Tibial artery (tissue), 4 donors: ENCODE data around the gene HRH2.
A peak's percentile ranks its signal among the peaks of the same experiment; 100 is the strongest.

ENCODE experiments used
- DNase-seq, 2 donors: peaks; one replicate each; pipeline ENCODE4 v3.0.0-alpha.2; 2019
- H3K27ac ChIP-seq, 2 donors: fragments of 200-600 bp; sonication (generic) in 1 of 2; 1 replicate in 1 of 2; 2 replicates in 1 of 2; pipeline ENCODE4 v1.5.1; 2018 to 2019; ENCODE audit warnings: mild to moderate bottlenecking in 1 of 2
- H3K27me3 ChIP-seq, 2 donors: fragments of 200-600 bp; sonication (generic) in 1 of 2; one replicate each; pipeline versions ENCODE4 v1.5.1 to v1.6.0; 2016 to 2019
- H3K36me3 ChIP-seq, 3 donors: fragments of 200-600 bp; sonication (generic) in 2 of 3; one replicate each; pipeline ENCODE4 v1.5.1; 2016 to 2019; ENCODE audit warnings: mild to moderate bottlenecking in 2 of 3
- H3K4me1 ChIP-seq, 4 donors: fragments of 200-600 bp; sonication (generic) in 2 of 4; 1 replicate in 3 of 4; 2 replicates in 1 of 4; pipeline ENCODE4 v1.5.1; 2016 to 2019
- H3K4me3 ChIP-seq, 2 donors: fragments of 200-600 bp; sonication (generic) in 1 of 2; 1 replicate in 1 of 2; 2 replicates in 1 of 2; pipeline ENCODE4 v1.5.1; 2018 to 2019; ENCODE audit warnings: mild to moderate bottlenecking in 2 of 2
- H3K9me3 ChIP-seq, 3 donors: fragments of 200-600 bp; sonication (generic) in 1 of 3; one replicate each; pipeline ENCODE4 v1.5.1; 2016 to 2019
- CTCF ChIP-seq, 2 experiments: fragments of 200-600 bp in 1 of 2; fragments of 450-650 bp in 1 of 2; IDR thresholded peaks; one replicate each; pipeline ENCODE4 v1.5.1; 2017 to 2019; ENCODE audit warnings: antibody characterized with exemption in 2 of 2, mild to moderate bottlenecking in 1 of 2, moderate library complexity in 1 of 2
- intact Hi-C: fragments of 100-400 bp; cut with DNase I; formaldehyde crosslinking; loops from one replicate; pipeline ENCODE4 v1.15.0; 2023; ENCODE audit warnings: low total_unique reads

HRH2 gene

GRCh38 chr5:175688352-175689146 is 30.7 kb downstream of the HRH2 start:
- H3K4me1 ChIP-seq: peaks cover 0 to 57% (median 28%) of the 10 kb centered on the region in 4 donors
- H3K27ac ChIP-seq: peak overlapping the region; percentile 8 to 61
- intact Hi-C loops: no loop called here
- TF ChIP-seq CTCF (IDR thresholded peaks at IDR 0.05): no peak
- no peaks in the 10 kb centered on the region for H3K36me3 ChIP-seq
- DNase-seq: peak in 1 of 2 donors; percentile 53
- H3K4me3 ChIP-seq: no peak overlapping the region
- no peaks in the 10 kb centered on the region for H3K9me3 ChIP-seq
- H3K27me3 ChIP-seq: no peaks in the 10 kb centered on the region

GRCh38 chr5:175689147-175689991 is 31.5 kb downstream of the HRH2 start:
- no peaks in the 10 kb centered on the region for H3K9me3 ChIP-seq
- no peaks in the 10 kb centered on the region for H3K27me3 ChIP-seq
- H3K27ac ChIP-seq: peak overlapping the region; percentile 20 to 61
- H3K36me3 ChIP-seq: no peaks in the 10 kb centered on the region
- H3K4me3 ChIP-seq: no peak overlapping the region
- peaks cover 0 to 57% (median 28%) of the 10 kb centered on the region in 4 donors for H3K4me1 ChIP-seq
- TF ChIP-seq CTCF (IDR thresholded peaks at IDR 0.05): no peak
- peak; percentile 78 to 91 for DNase-seq
- intact Hi-C loops: no loop called here

GRCh38 chr5:175690025-175690424 is 32.2 kb downstream of the HRH2 start:
- Histone ChIP-seq H3K27ac (peak overlapping the region; percentile 12 to 20), H3K36me3 (no peaks in the 10 kb centered on the region), H3K9me3 (no peaks in the 10 kb centered on the region), H3K4me3 (no peak overlapping the region), H3K4me1 (peaks cover 0 to 57% (median 28%) of the 10 kb centered on the region in 4 donors), H3K27me3 (no peaks in the 10 kb centered on the region)
- no peak for DNase-seq
- intact Hi-C loops: no loop called here
- no peak for TF ChIP-seq CTCF (IDR thresholded peaks at IDR 0.05)

- intact Hi-C loops: no loop called here
- Histone ChIP-seq H3K4me1 (peaks cover 0 to 57% (median 28%) of the 10 kb centered on the region in 4 donors), H3K9me3 (no peaks in the 10 kb centered on the region), H3K36me3 (no peaks in the 10 kb centered on the region), H3K27ac (no peak overlapping the region), H3K27me3 (no peaks in the 10 kb centered on the region), H3K4me3 (no peak overlapping the region)
- DNase-seq: peak in 1 of 2 donors; percentile 6
- TF ChIP-seq CTCF (IDR thresholded peaks at IDR 0.05): no peak
These were observed 32.7 kb downstream of the HRH2 start for GRCh38 chr5:175690586-175690985.

GRCh38 chr5:175691761-175692160 is 33.9 kb downstream of the HRH2 start:
- Histone ChIP-seq H3K4me3 (no peak overlapping the region), H3K27ac (no peak overlapping the region), H3K9me3 (no peaks in the 10 kb centered on the region), H3K27me3 (no peaks in the 10 kb centered on the region), H3K4me1 (peaks cover 0 to 48% (median 24%) of the 10 kb centered on the region in 4 donors), H3K36me3 (no peaks in the 10 kb centered on the region)
- peak; percentile 7 to 12 for DNase-seq
- intact Hi-C loops: no loop called here
- no peak for TF ChIP-seq CTCF (IDR thresholded peaks at IDR 0.05)
